Measurements from ENCODE around the gene CTF1.

DNA sequence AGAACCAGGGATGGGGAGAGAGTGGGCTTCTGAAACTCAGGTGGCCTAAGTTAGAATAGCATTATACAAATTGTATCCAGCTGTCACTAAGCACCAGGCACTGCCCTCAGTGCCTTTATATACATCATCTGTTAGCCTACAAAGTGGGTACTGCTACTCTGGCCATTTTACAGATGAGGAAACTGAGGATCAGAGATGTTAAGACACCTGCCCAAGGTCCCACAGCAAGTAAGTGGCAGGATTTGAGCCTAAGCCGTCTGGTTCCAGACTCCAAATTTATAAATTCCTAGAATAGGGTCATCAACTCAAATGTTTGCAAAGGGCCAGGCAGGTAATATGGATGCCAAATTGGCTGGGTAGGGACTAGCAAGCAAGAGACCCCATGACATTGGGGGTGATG is 54.8 kb downstream of the CTF1 start:
- no peak for TF ChIP-seq EZH2 (IDR thresholded peaks at IDR 0.05; ENCODE audit: borderline replicate concordance, insufficient read depth, low read depth, low read length, poor library complexity, severe bottlenecking)
- TF ChIP-seq, protein P1, sequence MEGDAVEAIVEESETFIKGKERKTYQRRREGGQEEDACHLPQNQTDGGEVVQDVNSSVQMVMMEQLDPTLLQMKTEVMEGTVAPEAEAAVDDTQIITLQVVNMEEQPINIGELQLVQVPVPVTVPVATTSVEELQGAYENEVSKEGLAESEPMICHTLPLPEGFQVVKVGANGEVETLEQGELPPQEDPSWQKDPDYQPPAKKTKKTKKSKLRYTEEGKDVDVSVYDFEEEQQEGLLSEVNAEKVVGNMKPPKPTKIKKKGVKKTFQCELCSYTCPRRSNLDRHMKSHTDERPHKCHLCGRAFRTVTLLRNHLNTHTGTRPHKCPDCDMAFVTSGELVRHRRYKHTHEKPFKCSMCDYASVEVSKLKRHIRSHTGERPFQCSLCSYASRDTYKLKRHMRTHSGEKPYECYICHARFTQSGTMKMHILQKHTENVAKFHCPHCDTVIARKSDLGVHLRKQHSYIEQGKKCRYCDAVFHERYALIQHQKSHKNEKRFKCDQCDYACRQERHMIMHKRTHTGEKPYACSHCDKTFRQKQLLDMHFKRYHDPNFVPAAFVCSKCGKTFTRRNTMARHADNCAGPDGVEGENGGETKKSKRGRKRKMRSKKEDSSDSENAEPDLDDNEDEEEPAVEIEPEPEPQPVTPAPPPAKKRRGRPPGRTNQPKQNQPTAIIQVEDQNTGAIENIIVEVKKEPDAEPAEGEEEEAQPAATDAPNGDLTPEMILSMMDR (IDR thresholded peaks at IDR 0.05): no peak
